IPS DF 4.7 (cell line): ENCODE measurements around the gene CRADD.
"Not testable (repeated sequence)": the region's sequence is repeated elsewhere in the genome, so short reads cannot be mapped to it uniquely, and the experiment has no call there.

Experiments used
- DNase-seq: peaks from one replicate; pipeline ENCODE4 v3.0.0-alpha.2; 2013; ENCODE audit warnings: low spot score; ENCODE audit errors: extremely low read depth

CRADD gene

DNA sequence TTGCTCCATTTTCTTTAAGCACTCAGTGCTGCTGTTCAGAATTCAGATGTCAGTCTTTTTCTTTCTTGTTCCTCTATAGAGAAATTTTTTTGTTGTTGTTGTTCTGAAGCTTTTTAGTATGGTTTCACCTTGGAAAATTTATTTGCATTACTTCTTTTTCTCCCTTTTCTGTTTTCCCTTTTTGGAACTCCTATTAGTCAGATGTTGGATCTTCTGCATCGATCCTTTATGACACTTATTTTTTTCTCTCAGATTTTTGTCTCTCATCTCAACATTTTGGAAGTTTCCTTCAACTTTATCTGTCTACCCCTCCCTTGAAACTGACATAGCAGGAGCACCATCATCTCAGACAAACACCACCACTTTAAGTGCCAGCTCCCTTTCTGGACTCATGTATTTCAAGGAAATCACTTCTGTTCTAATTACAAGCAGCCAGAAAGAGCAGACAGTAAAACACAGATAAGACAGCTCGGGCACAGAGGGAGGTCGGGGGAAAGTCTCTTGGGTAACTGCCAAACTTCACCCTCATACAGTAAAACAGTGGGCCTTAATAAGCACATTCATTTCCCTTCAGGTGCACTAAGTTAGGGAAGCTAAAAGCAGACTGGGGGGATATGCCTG lies 248.5 kb downstream of the CRADD start:
- no peak for DNase-seq

DNA sequence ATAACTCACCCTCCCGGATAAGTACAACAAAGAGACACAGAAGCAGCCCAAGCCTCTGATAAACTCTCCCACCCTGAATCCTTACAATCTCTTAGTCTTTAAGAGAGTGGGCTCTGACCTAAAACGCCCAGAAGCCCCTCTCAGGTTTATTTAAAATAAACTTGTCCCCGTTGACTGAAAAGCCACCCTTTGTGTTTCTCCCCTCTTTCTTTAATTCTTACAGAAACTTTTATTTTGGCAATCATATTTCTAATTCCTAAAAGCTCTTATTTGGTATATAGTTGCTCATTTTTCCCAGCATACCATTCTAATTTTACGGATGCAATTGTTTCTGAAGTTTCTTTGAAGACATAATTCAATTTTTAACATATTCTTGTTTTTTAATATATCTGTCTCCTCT lies 249.1 kb downstream of the CRADD start:
- no peak for DNase-seq

DNA sequence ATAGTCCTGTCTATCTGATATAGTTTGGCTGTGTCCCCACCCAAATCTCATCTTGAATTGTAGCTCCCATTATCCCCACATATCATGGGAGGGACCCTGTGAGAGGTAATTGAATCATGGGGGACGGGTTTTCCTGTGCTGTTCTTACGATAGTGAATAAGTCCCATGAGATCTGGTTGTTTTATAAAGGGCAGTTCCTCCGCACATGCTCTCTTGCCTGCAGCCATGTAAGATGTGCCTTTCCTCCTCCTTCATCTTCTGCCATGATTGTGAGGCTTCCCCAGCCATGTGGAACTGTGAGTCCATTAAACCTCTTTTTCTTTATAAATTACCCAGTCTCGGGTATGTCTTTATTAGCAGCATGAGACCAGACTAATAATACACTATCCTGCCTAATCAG lies 251.9 kb downstream of the CRADD start:
- DNase-seq = not testable (repeated sequence)

DNA sequence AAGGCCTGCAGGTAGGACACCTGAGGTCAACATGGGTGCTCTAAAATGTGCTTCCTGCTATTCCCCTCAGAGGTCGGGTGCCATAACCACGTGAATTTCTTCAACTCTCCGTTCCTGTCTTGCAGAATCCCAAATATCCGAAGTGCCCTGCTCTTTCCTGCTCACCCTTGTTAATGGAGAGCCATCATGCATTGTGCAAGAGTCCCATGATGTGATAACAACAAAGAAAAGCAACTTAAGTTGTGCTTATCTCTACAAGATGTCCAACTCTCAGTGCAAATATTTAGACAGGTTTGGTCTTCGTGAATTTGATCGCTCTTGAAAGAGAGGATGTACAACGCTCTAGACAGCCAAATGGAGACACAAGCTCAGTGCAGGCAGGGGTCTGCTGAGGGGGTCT lies 260.6 kb downstream of the CRADD start:
- DNase-seq = no peak

- no peak for DNase-seq
These were observed 261.1 kb downstream of the CRADD start for GRCh38 chr12:93938317-93938716.

- DNase-seq = no peak
These were observed 261.8 kb downstream of the CRADD start for GRCh38 chr12:93938931-93939330.

DNA sequence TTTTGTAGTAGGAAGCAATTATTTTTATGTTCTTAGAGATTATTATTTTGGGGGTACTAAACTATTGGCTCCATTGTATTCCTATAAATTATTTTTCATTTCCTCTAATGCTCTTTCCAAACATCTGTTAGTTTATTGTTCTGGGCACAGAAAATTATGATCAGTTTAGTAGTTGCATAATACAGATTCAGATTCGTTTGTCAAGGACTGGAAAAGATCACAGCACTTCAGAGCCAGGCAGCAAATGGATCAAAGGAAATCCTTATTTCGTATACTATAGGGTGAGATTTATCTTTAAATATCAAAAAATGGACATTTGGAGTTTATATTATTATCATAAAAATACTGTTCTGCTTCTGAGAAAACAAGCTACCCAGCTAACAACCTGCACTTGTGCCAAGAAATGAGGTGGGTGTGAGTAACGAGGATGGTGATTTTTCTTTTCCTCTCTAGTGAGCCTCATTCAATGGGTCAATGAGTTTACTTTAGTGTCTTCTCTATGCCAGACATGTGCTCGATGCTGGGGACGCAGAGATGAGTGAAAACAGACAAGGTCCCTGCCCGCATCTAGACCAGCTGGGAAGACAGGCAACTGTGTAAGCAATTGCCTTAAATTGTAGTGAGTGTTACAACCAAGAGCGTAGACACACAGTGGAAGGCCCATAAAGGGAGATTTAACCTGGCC lies 262.6 kb downstream of the CRADD start:
- no peak for DNase-seq

GRCh38 chr12:93943780-93944179 lies 266.6 kb downstream of the CRADD start:
- no peak for DNase-seq

- no peak for DNase-seq
These were observed 267.0 kb downstream of the CRADD start for GRCh38 chr12:93944201-93944600.
